Activated CD8-positive, alpha-beta memory T cell treated with anti-CD3 and anti-CD28 coated beads for 4 hours (primary cell): Measurements from ENCODE around the gene SNED1.

Experiments used
- DNase-seq, 2 donors: peaks; one replicate each; pipeline ENCODE4 v3.0.0-alpha.2; 2020; ENCODE audit warnings: low read depth in 2 of 2

The SNED1 gene

GRCh38 chr2:241029599-241030332 is 31.3 kb downstream of the SNED1 start:
- no peak for DNase-seq

- no peak for DNase-seq
These were observed 31.9 kb downstream of the SNED1 start for GRCh38 chr2:241030333-241030680.

GRCh38 chr2:241030883-241031282 is 32.5 kb downstream of the SNED1 start:
- no peak for DNase-seq

- no peak for DNase-seq
These were observed 33.2 kb downstream of the SNED1 start for GRCh38 chr2:241031436-241032165.

GRCh38 chr2:241033336-241033987 is 35.0 kb downstream of the SNED1 start:
- no peak for DNase-seq

- DNase-seq = no peak
These were observed 35.6 kb downstream of the SNED1 start for GRCh38 chr2:241033994-241034393.

- no peak for DNase-seq
These were observed 36.2 kb downstream of the SNED1 start for GRCh38 chr2:241034490-241035141.

GRCh38 chr2:241035142-241035817 is 36.9 kb downstream of the SNED1 start:
- DNase-seq = no peak

GRCh38 chr2:241035818-241036396 is 37.5 kb downstream of the SNED1 start:
- peak in 1 of 2 donors; percentile 13 for DNase-seq

GRCh38 chr2:241036397-241036963 is 38.1 kb downstream of the SNED1 start:
- DNase-seq = peak in 1 of 2 donors; percentile 30

GRCh38 chr2:241036964-241037421 is 38.6 kb downstream of the SNED1 start:
- DNase-seq = no peak

- no peak for DNase-seq
These were observed 39.1 kb downstream of the SNED1 start for GRCh38 chr2:241037498-241037897.

GRCh38 chr2:241038374-241039180 is 40.2 kb downstream of the SNED1 start:
- no peak for DNase-seq

- no peak for DNase-seq
These were observed 41.0 kb downstream of the SNED1 start for GRCh38 chr2:241039416-241039815.

- DNase-seq = no peak
These were observed 41.8 kb downstream of the SNED1 start for GRCh38 chr2:241040081-241040803.

GRCh38 chr2:241041589-241042158 is 43.3 kb downstream of the SNED1 start:
- no peak for DNase-seq

GRCh38 chr2:241043581-241043980 is 45.2 kb downstream of the SNED1 start:
- DNase-seq = no peak

GRCh38 chr2:241047253-241048010 is 49.0 kb downstream of the SNED1 start:
- DNase-seq = no peak
